ENCODE measurements around the gene NFATC2IP. TPM values are rescaled to one million over a fixed set of nuclear protein-coding genes. Genes with fewer than 3 reads are reported as not detected.

NFATC2IP gene
- total and polyA plus RNA-seq, 2 donors (not counting 1 experiment from before 2014, with no cell fraction given): 96.4 to 102 TPM

DNA sequence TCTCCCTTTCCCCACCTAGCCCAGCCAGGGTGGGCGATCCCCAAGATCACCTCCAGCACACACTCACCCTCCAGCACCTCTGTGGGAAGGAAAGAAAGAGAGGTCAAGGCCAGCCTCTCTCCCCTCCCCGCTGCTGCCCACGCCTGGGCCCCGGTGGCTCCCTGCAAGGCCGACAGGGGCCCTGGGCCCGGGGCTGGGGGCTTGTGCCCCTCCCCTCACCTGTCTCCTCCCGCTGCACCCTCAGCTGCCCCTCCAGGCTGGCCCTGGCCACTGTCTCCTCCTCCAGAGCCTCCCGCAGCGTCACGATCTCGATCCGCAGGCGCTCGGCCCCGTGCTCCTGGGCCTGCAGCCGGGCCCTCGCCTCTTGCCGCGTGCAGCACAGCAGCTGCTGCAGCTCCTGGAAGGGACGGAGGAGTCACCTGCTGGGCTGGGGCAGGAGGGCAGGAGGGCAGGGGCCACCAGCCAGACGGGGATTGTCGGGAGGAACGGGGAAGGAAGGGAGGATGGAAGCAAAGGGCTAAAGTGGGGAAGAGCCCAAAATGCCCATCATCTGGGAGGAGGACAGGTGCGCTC, 44.9 kb upstream of the NFATC2IP start:
- Histone ChIP-seq H3K79me2 (ENCODE audit: control insufficient read depth, insufficient read depth, low read length) (peaks cover 6% of the 10 kb centered on the region), H3K4me3 (ENCODE audit: control extremely low read depth in 1 of 5, extremely low read depth in 1 of 5, insufficient read depth in 1 of 5, low read depth in 2 of 5, low read length in 4 of 5) (no peak overlapping the region), H3K27ac (ENCODE audit: low read length in 2 of 2) (no peak overlapping the region), H3K9ac (ENCODE audit: low read length) (no peak overlapping the region), H4K20me1 (ENCODE audit: control insufficient read depth, insufficient read depth, low read length, poor library complexity, severe bottlenecking) (peaks cover 13% of the 10 kb centered on the region), H3K36me3 (replicated peaks in 1 of 2; ENCODE audit: control extremely low read depth in 1 of 2, control insufficient read depth in 1 of 2, extremely low read depth in 1 of 2, insufficient read depth in 2 of 2, low read length in 1 of 2) (peaks cover 5 to 52% of the 10 kb centered on the region in 2 experiments), H3K9me3 (ENCODE audit: control extremely low read depth in 1 of 3, control insufficient read depth in 2 of 3, insufficient read depth in 1 of 3, low read length in 2 of 3) (no peaks in the 10 kb centered on the region), H3K4me1 (ENCODE audit: control insufficient read depth in 2 of 2, insufficient read depth in 2 of 2, low read length in 2 of 2) (peaks cover 21 to 32% of the 10 kb centered on the region in 2 donors), H3K27me3 (replicated peaks in 1 of 4; ENCODE audit: control extremely low read depth in 1 of 4, control insufficient read depth in 3 of 4, insufficient read depth in 4 of 4, low read length in 3 of 4) (no peaks in the 10 kb centered on the region), H3K4me2 (replicated peaks; ENCODE audit: low read depth, low read length, poor library complexity, severe bottlenecking) (no peak overlapping the region), H2AFZ (ENCODE audit: insufficient read depth, low read depth, low read length, poor library complexity, severe bottlenecking) (no peak overlapping the region)
- H3K4me3 Mint-ChIP-seq: no peak overlapping the region
- 95% methylated on average over 23 of the region's 24 CpGs for WGBS (ENCODE audit: insufficient coverage)
- H3K4me1 Mint-ChIP-seq: peaks cover 25% of the 10 kb centered on the region
- intact Hi-C loops (cut with micrococcal nuclease): no loop called here
- TF ChIP-seq, protein P1, sequence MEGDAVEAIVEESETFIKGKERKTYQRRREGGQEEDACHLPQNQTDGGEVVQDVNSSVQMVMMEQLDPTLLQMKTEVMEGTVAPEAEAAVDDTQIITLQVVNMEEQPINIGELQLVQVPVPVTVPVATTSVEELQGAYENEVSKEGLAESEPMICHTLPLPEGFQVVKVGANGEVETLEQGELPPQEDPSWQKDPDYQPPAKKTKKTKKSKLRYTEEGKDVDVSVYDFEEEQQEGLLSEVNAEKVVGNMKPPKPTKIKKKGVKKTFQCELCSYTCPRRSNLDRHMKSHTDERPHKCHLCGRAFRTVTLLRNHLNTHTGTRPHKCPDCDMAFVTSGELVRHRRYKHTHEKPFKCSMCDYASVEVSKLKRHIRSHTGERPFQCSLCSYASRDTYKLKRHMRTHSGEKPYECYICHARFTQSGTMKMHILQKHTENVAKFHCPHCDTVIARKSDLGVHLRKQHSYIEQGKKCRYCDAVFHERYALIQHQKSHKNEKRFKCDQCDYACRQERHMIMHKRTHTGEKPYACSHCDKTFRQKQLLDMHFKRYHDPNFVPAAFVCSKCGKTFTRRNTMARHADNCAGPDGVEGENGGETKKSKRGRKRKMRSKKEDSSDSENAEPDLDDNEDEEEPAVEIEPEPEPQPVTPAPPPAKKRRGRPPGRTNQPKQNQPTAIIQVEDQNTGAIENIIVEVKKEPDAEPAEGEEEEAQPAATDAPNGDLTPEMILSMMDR (IDR thresholded peaks at IDR 0.05): no peak
- TF ChIP-seq EZH2 (IDR thresholded peaks at IDR 0.05; ENCODE audit: borderline replicate concordance, insufficient read depth, low read depth, low read length, poor library complexity, severe bottlenecking): no peak
- CTCF ChIA-PET: no interaction called here
- no peak overlapping the region for H3K27ac Mint-ChIP-seq
- H3K27me3 Mint-ChIP-seq: no peaks in the 10 kb centered on the region
- DNase-seq: no peak
- H3K9me3 Mint-ChIP-seq (ENCODE audit: insufficient read depth): no peaks in the 10 kb centered on the region
- POLR2A ChIA-PET: interaction anchor here (0.6 kb wide), 1 partner anchor 20 kb away, joined by 3 read pairs; no protein-coding TSS in a partner anchor
- no peak for ATAC-seq (ENCODE audit: low read depth)
